ENCODE measurements around the gene PRPSAP1.

- TF ChIP-seq CTCF (IDR thresholded peaks at IDR 0.05) (peak in 1 of 3 donors; percentile 19), POLR2A (IDR thresholded peaks at IDR 0.05) (no peak)
Observed at GRCh38 chr17:76277300-76278267, 76.1 kb downstream of the PRPSAP1 start.
